Fibroblast of lung (primary cell): ENCODE data around the gene KCTD16.

Experiments
- EZH2 ChIP-seq: IDR thresholded peaks from 2 replicates; pipeline ENCODE4 v1.5.1; 2012; ENCODE audit warnings: low read length, control low read depth, mild to moderate bottlenecking; ENCODE audit errors: missing control alignments
- TF ChIP-seq, protein P1 (sequence below), 2 donors: IDR thresholded peaks in 1 of 2; conservative IDR thresholded peaks in 1 of 2; 1 replicate in 1 of 2; 2 replicates in 1 of 2; pipeline ENCODE4 v1.5.1; 2011 to 2012; ENCODE audit warnings: low read length in 2 of 2, control low read depth in 1 of 2, inconsistent platforms in 1 of 2, low read depth in 1 of 2, mild to moderate bottlenecking in 1 of 2

DNA sequence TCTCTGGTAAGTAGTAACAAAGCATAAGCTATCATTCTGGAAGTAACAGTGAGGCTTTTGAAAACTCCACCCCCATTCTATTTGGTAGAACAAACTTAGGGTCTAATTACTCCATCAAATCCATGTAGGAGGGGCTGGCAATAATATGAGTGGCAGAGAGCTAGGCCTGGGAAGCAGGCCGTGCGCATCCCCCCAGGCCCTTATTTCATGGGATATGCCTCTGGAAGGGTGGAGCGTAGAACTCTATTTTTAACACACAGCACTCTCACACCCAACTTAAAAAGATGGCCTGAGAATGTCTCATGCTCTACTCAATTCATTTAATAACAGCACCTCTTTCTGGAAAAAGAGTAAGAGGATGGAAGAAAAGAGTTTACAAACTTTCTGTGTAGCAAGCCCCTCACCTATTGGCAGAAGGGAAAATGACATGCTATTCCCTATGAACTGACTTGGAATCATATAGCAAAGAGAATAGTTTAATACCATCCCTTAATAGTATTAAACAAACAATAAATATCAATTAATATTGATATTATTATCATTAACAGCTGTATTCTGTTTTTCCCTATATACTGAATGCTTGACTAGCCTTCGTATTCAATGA is 233.2 kb downstream of the KCTD16 start:
- TF ChIP-seq, protein P1, sequence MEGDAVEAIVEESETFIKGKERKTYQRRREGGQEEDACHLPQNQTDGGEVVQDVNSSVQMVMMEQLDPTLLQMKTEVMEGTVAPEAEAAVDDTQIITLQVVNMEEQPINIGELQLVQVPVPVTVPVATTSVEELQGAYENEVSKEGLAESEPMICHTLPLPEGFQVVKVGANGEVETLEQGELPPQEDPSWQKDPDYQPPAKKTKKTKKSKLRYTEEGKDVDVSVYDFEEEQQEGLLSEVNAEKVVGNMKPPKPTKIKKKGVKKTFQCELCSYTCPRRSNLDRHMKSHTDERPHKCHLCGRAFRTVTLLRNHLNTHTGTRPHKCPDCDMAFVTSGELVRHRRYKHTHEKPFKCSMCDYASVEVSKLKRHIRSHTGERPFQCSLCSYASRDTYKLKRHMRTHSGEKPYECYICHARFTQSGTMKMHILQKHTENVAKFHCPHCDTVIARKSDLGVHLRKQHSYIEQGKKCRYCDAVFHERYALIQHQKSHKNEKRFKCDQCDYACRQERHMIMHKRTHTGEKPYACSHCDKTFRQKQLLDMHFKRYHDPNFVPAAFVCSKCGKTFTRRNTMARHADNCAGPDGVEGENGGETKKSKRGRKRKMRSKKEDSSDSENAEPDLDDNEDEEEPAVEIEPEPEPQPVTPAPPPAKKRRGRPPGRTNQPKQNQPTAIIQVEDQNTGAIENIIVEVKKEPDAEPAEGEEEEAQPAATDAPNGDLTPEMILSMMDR (conservative IDR thresholded peaks at IDR 0.05 in 1 of 2, IDR thresholded peaks at IDR 0.05 in 1 of 2; ENCODE audit: low read depth in 1 of 2, low read length in 2 of 2), result no peak
- no peak for TF ChIP-seq EZH2
